Measurements from ENCODE around the gene ITPR1.

The ITPR1 gene

DNA sequence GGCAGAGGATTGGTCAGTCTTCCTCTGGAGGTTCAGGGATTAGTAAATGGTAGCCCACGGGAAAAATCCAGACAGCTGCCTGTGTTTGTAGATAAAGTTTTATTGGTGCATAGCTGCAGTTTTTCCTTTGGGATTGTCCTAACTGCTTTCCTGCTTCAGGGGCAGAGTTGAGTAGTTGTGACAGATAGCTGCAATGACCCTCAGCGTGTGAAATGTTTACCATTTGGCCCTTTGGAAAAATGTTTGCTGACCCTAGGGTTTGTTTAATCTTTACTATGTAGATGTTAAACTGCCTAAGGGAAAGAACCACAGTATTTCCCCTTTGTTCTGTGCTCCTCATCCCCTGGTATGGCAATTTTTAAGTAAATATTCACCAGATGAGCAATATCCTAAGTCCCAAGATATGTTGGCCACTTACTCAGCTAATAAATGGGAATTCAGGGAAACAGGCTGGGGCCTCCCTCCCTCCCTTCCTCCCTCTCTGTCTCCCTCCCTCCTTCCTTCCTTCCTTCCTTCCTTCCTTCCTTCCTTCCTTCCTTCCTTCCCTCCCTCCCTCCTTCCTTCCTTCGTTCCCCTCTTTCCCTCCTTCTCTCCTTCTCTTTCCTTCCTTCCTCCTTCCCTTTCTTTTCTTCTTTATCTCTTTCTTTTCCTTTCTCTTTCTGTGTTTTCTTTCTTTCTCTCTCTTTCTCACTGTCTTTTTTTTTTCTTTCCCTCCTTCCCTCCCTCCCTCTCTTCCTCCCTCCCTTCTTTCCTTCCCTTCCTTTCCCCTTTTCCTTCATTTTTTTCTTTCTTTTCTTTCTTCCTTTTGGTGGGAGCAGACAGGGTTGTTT, 251.5 kb downstream of the ITPR1 start:
- DNase-seq (ENCODE audit: low read depth): no peak

GRCh38 chr3:4745235-4745610, 252.1 kb downstream of the ITPR1 start:
- no peak for DNase-seq (ENCODE audit: low read depth)

- no peak for DNase-seq (ENCODE audit: low read depth)
Observed at GRCh38 chr3:4746241-4746958, 253.3 kb downstream of the ITPR1 start.

DNA sequence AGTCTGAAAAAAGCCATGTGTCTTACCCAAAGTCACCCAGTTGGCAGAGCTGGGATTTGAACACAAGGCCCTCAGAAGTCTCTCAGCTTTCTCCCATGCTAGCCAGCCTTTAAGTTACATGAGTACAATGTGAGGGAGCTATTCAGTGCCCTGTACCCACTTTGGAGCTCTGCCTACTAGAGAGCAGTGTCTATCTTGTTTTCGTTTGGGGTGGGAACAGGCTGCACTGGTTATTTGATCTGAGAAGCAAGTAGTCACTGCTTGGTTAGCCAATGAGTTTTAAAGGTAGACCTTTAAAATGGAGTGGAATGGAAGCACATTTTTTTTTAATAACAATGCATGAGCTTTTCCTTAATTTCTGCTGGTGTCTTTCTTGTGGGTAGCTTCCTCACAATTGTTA, 255.0 kb downstream of the ITPR1 start:
- no peak for DNase-seq (ENCODE audit: low read depth)

DNA sequence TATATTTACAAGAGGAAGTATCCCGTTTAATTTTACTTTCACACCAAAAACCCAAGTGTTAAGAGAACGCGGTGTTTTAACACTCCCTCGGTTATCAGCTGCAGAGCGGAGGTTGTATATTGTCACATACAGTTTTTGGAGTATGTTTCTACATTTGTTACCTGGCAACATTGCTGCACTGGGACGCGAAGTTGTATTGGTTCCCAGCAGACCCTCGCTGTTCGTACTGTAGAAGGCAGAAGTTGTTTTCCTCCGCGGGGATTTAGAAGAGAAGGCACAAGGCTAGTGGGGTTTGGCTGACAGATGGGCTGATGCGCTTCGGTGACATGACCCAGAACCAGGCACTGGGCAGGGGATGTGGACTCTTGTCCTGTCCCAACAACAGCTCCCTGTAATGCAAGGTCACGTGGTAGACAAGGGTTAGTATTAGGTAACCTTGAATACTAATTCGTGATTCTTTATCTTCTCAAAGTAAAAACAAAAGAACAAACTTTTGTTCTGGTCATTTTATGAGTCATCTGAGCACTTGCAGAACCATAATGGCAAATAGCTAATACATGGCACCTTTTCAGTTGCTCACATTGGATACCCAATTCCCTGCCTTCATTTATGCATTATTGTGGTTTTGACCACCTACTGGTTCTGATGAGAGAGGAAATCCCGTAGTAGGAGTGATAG, 255.7 kb downstream of the ITPR1 start:
- DNase-seq (ENCODE audit: low read depth): no peak

DNA sequence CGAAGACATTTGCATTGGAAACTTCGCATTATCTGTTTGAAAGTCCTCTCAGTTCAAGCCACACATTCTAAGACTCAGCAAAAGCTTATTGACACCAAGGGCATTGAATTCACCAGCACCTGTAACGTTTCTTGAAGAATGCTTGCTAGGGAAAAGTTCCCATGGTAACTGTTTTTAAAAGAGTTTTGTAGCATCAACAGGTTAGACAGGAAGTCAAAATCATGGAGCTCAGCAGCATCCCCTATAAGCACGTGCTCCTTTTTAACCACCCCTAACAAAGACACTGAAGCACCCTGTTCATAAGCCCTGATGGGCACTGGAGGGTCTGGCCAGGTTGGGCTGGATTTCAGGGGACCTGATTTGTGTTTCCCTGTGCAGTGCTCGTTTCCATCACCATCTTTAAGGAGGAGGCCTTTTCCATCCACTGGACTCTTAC, 256.4 kb downstream of the ITPR1 start:
- no peak for DNase-seq (ENCODE audit: low read depth)

DNA sequence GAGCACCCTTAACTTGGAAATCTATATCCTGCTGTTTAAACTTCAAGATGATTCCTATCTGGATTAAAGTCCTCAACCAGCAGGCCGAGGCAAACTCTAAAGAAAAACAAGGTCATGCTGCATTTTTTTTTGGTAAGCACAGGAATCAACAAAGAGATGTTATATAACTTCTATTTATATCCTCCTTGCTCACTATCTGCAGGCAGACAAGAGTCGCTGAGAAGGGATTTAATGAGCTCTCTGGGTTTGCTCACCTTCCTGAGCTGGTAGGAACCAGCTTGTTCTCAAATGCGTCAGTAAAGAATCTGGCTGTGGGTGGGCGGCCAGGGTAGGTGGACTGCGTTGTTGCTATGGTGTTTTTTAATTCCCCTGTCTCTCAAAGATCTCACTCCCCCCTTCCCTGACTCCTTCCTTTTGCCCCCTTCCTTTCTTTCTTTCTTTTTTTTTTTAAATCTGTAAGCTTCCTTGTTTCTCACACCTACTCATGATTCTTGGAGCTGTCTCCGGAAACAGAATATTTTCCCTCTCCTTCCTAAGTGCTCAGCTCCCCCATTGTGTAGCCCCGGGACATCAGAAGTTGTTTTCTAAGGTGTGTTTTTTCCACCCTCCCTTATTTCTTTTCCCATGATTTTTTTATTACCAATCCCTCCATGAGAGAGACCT, 257.3 kb downstream of the ITPR1 start:
- no peak for DNase-seq (ENCODE audit: low read depth)

GRCh38 chr3:4751029-4751501, 257.9 kb downstream of the ITPR1 start:
- DNase-seq (ENCODE audit: low read depth): no peak

DNA sequence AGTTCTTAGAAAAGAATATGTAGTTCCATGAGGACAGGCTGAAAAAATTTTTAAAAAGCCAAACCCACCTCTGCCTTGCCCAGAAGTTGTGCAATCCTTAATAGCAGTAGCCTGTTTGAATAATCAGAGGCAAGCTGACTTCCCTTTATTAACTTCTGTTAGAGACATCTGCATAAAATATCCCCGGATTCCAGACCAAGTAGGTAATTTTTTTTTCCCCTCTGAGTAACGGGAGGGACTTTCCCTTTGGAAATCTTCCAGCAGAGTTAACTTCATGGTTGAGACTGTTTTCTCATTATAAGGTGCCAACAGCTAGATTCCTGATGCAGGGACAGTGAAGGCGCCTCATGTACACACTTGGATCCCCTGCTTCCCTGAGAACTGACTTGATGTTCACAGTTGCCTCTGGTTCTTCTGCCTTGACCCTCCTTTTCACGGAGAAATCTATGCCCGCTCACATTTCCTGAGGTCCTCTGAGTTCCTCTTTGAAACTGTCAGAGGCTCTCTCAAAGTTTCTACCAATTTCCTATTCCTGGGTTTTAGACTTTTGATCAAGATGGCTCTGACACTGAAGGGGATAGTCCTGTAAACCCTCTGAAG, 258.5 kb downstream of the ITPR1 start:
- DNase-seq (ENCODE audit: low read depth): no peak

DNA sequence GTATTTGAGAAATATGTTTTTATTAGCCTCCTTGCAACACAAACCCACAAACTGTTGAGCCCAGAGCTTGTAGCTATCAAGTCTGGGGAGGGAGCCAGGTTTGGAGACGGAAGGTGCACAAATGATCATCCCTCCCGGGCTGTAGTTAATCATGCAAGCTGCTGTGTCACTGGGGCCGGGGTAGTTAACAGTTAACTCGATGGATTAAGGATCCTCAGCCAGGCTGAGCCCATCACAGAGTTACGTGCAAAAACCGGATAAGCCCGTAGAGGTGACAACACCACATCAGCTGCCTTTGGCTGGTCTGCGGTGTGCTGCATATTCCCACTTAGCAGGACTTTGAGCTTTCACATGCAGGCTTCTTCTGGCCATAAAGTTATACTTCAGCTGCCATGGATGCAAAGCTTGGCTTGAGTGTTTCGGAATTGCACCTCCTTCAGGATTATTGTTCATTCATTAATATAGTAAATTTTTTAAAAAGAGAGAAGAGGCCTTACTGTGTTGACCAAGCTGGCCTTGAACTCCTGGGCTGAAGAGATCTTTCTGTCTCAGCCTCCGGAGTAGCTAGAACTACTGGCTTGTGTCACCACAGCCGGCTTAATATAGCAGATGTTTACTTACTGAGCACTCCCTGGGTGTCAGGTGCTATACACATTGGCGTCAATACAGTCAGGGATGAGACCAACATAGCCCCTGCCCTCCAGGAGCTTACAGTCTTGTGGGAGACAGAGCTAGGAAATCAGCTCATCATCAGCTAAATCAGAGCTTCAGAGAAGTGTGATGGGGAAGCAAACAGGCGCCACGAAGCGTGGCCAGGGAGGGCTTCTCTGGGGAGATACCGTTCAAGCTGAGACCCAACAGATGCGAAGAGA, 259.3 kb downstream of the ITPR1 start:
- DNase-seq (ENCODE audit: low read depth): no peak

DNA sequence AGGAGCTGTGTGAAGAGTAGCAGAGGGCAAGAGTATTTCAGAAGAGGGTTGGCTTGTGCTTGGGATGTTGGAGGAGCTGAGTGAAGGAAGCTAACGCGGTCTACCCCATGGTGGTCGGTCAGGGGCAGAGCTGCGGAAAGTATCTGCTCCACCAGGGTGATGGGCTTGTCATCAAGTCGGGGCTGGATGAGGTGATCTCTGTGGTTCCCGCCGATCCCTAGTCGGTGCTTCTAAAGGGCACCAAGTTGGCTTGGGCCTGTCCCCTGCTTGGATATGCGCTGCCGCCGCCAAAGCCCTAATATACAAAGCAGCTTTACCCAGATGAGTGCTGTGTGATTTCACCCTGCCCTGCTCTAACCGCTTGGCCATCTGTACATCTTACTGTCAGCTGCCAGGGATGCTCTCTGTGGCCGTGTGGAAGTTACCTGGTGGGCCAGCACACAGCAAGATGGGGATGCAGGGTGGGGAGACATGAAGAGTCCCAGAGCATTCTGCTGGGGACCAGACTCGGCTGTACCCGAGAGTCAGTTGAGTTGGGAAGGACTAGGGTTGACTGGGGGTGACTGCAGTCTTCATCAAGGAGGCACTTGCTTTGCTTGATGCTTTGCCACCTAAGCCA, 260.0 kb downstream of the ITPR1 start:
- DNase-seq (ENCODE audit: low read depth): no peak

DNA sequence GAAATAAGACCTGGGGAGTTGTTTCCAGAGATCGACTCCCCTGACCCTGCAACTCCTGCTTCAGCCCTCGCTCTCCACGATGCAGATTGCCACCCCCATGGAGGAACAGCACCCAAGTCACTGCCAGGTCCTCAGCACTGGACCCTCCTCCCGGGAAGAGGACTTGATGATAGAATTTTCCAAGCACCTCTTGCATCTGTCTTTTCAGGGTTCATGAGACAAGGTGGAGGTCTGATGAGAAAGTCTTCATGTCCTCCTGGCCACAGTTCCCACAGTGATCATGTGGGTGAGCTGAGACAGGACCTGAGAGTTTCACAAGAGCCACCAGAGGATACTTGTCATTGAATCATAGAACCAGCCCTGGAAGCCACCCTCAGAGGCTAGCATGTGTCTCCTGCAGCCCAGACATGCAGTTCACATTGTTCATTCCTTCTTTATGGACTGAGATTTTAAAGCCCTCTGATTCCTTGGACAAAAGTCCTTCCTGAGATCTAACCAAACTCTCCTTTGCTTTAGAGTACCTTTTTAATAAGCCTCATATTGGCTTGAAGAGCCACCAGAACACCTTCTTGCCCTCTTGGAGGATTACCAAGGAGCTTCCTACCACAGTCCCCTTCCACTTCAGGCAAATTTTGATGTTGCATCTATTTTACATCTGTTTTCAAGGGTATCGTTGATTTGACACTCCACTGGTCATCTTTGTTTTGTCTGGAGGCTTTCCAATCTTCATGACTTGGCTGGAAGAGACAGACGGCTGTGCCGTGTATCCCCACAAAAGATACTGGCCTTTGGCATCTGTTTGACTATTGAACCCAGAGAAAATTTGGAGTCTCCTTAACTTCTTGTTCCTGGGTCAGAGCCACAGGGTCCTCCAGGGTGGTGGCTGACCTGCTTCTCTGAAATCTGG, 261.3 kb downstream of the ITPR1 start:
- DNase-seq (ENCODE audit: low read depth): no peak

GRCh38 chr3:4755566-4755965, 262.4 kb downstream of the ITPR1 start:
- no peak for DNase-seq (ENCODE audit: low read depth)

- no peak for DNase-seq (ENCODE audit: low read depth)
Observed at GRCh38 chr3:4756057-4756775, 263.1 kb downstream of the ITPR1 start.

DNA sequence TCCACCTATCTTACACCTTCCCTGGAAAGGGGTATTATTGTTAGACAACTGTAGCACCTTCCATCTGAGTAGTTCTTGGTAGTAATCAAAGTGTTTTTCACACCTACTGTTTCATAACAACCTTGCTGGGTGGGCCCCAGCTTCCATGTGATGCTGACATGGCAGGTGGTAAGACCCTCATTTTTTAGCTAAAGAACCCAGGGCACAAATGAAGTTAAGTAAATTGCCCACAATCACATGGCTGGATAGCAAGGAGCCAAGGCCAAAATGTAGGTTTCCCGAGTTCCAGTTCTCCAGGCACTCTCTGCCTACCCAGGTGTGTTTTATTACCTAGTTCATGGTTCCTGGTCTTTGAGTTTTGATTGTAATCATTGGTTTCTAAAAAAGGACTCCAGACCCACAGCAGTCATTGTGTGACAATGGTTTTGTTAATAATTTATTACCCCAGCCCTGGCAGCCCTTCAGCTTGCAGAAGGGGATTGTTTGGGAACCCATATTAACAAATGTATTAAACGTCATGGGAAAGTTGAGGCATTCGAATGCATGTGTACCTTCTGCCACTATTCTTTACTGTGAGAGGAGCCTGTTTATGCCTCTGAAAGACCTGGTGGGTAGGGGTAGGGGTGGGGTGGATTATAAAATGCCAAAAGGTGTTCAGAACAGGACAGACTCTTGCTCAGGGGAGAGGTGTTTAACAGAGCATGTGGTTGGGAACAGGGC, 263.9 kb downstream of the ITPR1 start:
- no peak for DNase-seq (ENCODE audit: low read depth)

- DNase-seq (ENCODE audit: low read depth): no peak
Observed at GRCh38 chr3:4757575-4758248, 264.6 kb downstream of the ITPR1 start.

DNA sequence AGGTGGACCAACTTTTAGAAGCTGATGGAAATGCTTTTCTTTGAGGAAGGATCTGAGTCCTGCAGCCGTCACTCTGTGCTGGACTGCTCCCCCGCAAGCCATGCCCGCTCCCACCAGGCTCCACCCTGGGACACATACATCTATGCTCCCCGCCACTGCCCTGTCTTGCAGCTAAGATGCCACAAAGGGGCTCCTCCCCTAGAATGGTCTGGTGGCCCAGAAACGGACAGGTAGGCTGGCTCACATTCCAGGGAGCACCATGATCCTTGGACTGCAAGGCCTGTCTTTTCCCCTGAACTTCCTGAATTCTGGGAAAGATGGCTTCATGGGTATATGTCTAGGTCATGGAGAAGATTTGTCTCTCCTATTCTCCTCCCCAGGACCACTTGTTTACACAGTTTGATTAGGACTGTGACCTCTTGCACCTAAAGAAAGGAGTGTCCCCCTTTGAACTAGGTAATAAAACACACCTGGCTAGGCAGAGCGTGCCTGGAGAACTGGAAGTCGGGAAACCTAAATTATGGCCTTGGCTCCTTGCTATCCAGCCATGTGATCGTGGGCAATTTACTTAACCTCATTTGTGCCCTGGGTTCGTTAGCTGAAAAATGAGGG, 265.2 kb downstream of the ITPR1 start:
- no peak for DNase-seq (ENCODE audit: low read depth)

Measured in stimulated activated CD8-positive, alpha-beta memory T cell treated with anti-CD3 and anti-CD28 coated beads, Interleukin-15, amount 100 ng/mL, for 24 hours (primary cell).